Nephron progenitor cell (in vitro differentiated cells): ENCODE data around the gene AOC3.

Experiments used
- DNase-seq: peaks from one replicate; pipeline ENCODE4 v3.0.0; 2021
- H3K27ac Mint-ChIP-seq: 2 replicates; pipeline ENCODE4 v1.8.0; 2021; ENCODE audit warnings: mild to moderate bottlenecking, moderate library complexity, mixed read lengths
- H3K27me3 Mint-ChIP-seq: 2 replicates; pipeline ENCODE4 v1.8.0; 2021; ENCODE audit warnings: mild to moderate bottlenecking, low read depth, mixed read lengths; ENCODE audit not compliant: poor library complexity
- H3K36me3 Mint-ChIP-seq: 2 replicates; pipeline ENCODE4 v1.8.0; 2021; ENCODE audit warnings: low read depth, mixed read lengths
- H3K4me1 Mint-ChIP-seq: 2 replicates; pipeline ENCODE4 v1.8.0; 2021; ENCODE audit warnings: mixed read lengths
- H3K4me3 Mint-ChIP-seq: 2 replicates; pipeline ENCODE4 v1.8.0; 2021; ENCODE audit warnings: mild to moderate bottlenecking, moderate library complexity, mixed read lengths
- H3K9me3 Mint-ChIP-seq: 2 replicates; pipeline ENCODE4 v1.8.0; 2021; ENCODE audit warnings: mild to moderate bottlenecking, moderate library complexity, mixed read lengths
- CTCF ChIP-seq: fragments of 200-600 bp; sonication (generic); IDR thresholded peaks from 2 replicates; pipeline ENCODE4 v1.5.0; 2021; ENCODE audit warnings: antibody characterized with exemption

AOC3 gene

DNA sequence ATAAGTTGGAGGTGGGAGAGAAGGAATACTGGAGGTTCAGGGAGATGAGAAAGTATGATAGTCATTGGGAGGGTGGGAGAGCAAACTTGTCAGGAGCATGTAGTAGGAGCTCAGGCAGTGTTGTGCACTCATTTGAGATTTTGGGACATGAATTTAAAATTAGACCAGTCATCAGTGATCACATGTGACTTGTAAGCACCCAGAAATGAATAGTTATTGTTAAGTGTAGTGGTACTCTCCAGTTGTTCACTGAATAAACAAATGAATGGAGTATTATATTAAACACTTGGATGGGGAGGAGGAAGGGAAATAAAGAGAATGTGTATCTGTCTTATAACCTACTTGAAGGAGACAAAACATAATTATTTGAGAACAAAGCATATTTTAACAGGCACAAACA lies 20.0 kb upstream of the AOC3 start:
- no peak for TF ChIP-seq CTCF
- peaks cover 22% of the 10 kb centered on the region for H3K36me3 Mint-ChIP-seq
- no peak overlapping the region for H3K27ac Mint-ChIP-seq
- DNase-seq: no peak
- peak overlapping the region; percentile 3 for H3K4me3 Mint-ChIP-seq
- no peaks in the 10 kb centered on the region for H3K9me3 Mint-ChIP-seq
- H3K4me1 Mint-ChIP-seq: peaks cover 24% of the 10 kb centered on the region
- peaks cover 45% of the 10 kb centered on the region for H3K27me3 Mint-ChIP-seq

GRCh38 chr17:42832213-42832933 lies 18.6 kb upstream of the AOC3 start:
- Mint-ChIP-seq H3K27ac (peak overlapping the region; percentile 99), H3K36me3 (peaks cover 29% of the 10 kb centered on the region), H3K9me3 (no peaks in the 10 kb centered on the region), H3K4me3 (peak overlapping the region; percentile 94), H3K27me3 (peaks cover 33% of the 10 kb centered on the region), H3K4me1 (peaks cover 24% of the 10 kb centered on the region)
- no peak for TF ChIP-seq CTCF
- no peak for DNase-seq

GRCh38 chr17:42832934-42833766 lies 17.8 kb upstream of the AOC3 start, which contains the start of gene PSME3:
Gene PSME3, plus strand, starts transcription at chr17:42833397. Its CDS starts 235 bp downstream, at chr17:42833632.
- H3K27me3 Mint-ChIP-seq: peaks cover 27% of the 10 kb centered on the region
- DNase-seq: peak; percentile 91
- peaks cover 24% of the 10 kb centered on the region for H3K4me1 Mint-ChIP-seq
- peak within 1 kb of the TSS; percentile 99 for H3K27ac Mint-ChIP-seq
- peaks cover 35% of the 10 kb centered on the region for H3K36me3 Mint-ChIP-seq
- H3K9me3 Mint-ChIP-seq: no peaks in the 10 kb centered on the region
- TF ChIP-seq CTCF: no peak
- peak within 1 kb of the TSS; percentile 94 for H3K4me3 Mint-ChIP-seq

GRCh38 chr17:42833767-42834422 lies 17.1 kb upstream of the AOC3 start:
- H3K9me3 Mint-ChIP-seq: no peaks in the 10 kb centered on the region
- peaks cover 19% of the 10 kb centered on the region for H3K27me3 Mint-ChIP-seq
- peak overlapping the region; percentile 94 for H3K4me3 Mint-ChIP-seq
- peaks cover 41% of the 10 kb centered on the region for H3K36me3 Mint-ChIP-seq
- no peak for DNase-seq
- no peak for TF ChIP-seq CTCF
- peak overlapping the region; percentile 99 for H3K27ac Mint-ChIP-seq
- H3K4me1 Mint-ChIP-seq: peaks cover 24% of the 10 kb centered on the region

DNA sequence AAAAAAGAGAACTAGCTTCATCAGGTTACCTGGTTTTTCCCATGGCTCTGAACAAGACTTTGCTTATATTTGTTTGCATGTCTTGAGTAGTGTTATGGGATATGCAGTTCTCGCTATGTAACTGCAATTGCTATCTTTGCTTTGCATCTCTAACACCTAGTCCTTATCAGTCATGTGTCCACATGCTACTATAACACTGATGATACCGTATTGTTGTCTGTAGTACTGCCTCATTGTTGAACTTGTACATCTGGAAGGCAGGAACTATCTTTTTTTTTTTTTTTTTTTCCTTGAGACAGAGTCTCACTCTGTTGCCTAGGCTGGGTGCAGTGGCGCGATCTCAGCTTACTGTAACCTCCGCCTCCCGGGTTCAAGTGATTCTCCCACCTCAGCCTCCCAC lies 15.3 kb upstream of the AOC3 start:
- no peak for TF ChIP-seq CTCF
- peaks cover 24% of the 10 kb centered on the region for H3K4me1 Mint-ChIP-seq
- DNase-seq: no peak
- no peak overlapping the region for H3K27ac Mint-ChIP-seq
- peaks cover 49% of the 10 kb centered on the region for H3K36me3 Mint-ChIP-seq
- H3K27me3 Mint-ChIP-seq: peaks cover 3% of the 10 kb centered on the region
- no peaks in the 10 kb centered on the region for H3K9me3 Mint-ChIP-seq
- no peak overlapping the region for H3K4me3 Mint-ChIP-seq
